Panc1 (cell line): Measurements from ENCODE around the gene AGTR1. TPM values are rescaled to one million over a fixed set of nuclear protein-coding genes. Genes with fewer than 3 reads are reported as not detected.

Experiments used
- ATAC-seq: fragments of 200-7000 bp; cut with Tn5 transposase; 2 replicates; pipeline ENCODE4 v1.9.1; 2020; ENCODE audit warnings: mild to moderate bottlenecking, moderate library complexity
- BruUV-seq: library from RNA; stranded (reverse); fragments of 400-500 nt; replicated peaks from 2 replicates; lab custom pipeline; 2021; lab: Mats Ljungman, UMichigan
- CTCF ChIA-PET: fragments of 300-600 bp; sonication (Branson Sonifier 250); formaldehyde crosslinking; loops from one replicate; lab custom pipeline; 2022; ENCODE audit warnings: antibody characterized with exemption; lab: Charles Lee
- POLR2A ChIA-PET: fragments of 300-600 bp; sonication (Branson Sonifier 250); formaldehyde crosslinking; loops from one replicate; lab custom pipeline; 2022; ENCODE audit warnings: antibody characterized with exemption; lab: Charles Lee
- DNase-seq: peaks from one replicate; pipeline ENCODE4 v3.0.0-alpha.2; 2010; ENCODE audit warnings: low read depth, low spot score
- H3K27ac ChIP-seq: 2 replicates; pipeline ENCODE4 v1.5.1; 2011; ENCODE audit warnings: mild to moderate bottlenecking, low read length, inconsistent platforms
- H3K27me3 ChIP-seq: fragments of 200-500 bp; sonication (Bioruptor generic); 2 replicates; pipeline ENCODE4 v1.6.0; 2014; ENCODE audit warnings: low read length, inconsistent platforms; ENCODE audit not compliant: control insufficient read depth, insufficient read depth
- H3K36me3 ChIP-seq: fragments of 200-500 bp; sonication (Bioruptor generic); 2 replicates; pipeline ENCODE4 v1.5.1; 2014; ENCODE audit warnings: inconsistent platforms, mild to moderate bottlenecking, low read length, moderate library complexity; ENCODE audit not compliant: control insufficient read depth, insufficient read depth
- H3K4me1 ChIP-seq: 2 replicates; pipeline ENCODE4 v1.5.1; 2011; ENCODE audit warnings: inconsistent platforms, mild to moderate bottlenecking, low read length, moderate library complexity; ENCODE audit not compliant: control insufficient read depth, insufficient read depth
- H3K4me3 ChIP-seq, 2 experiments: 2 replicates each; pipeline ENCODE4 v1.5.1; 2011 to 2012; ENCODE audit warnings: low read depth in 2 of 2, low read length in 2 of 2, mild to moderate bottlenecking in 2 of 2, inconsistent platforms in 1 of 2, moderate library complexity in 1 of 2
- H3K9me3 ChIP-seq: fragments of 200-500 bp; sonication (Bioruptor generic); 2 replicates; pipeline ENCODE4 v1.5.1; 2014; ENCODE audit warnings: low read depth, mild to moderate bottlenecking, inconsistent platforms, low read length, moderate library complexity; ENCODE audit not compliant: control insufficient read depth, insufficient read depth
- POLR2AphosphoS5 ChIP-seq: IDR thresholded peaks from 2 replicates; pipeline ENCODE4 v1.6.1; 2012; ENCODE audit warnings: mild to moderate bottlenecking, low read depth, low read length, moderate library complexity
- SIN3A ChIP-seq: IDR thresholded peaks from 2 replicates; pipeline ENCODE4 v1.6.1; 2012; ENCODE audit warnings: low read depth, mild to moderate bottlenecking, low read length, moderate library complexity, borderline replicate concordance; ENCODE audit not compliant: insufficient read depth
- TCF7L2 ChIP-seq: IDR thresholded peaks from 2 replicates; pipeline ENCODE4 v1.6.1; 2011; ENCODE audit warnings: mild to moderate bottlenecking, low read depth, low read length, inconsistent platforms
- in situ Hi-C: cut with HindIII; loops from 2 replicates; pipeline ENCODE4 v1.10.0; 2016; ENCODE audit warnings: low sequenced_read_pairs, low pct_unique_long_range_greater_than_20kb
- intact Hi-C: fragments of 100-400 bp; cut with micrococcal nuclease; formaldehyde crosslinking; loops from one replicate; pipeline ENCODE4 v1.10.0; 2022; ENCODE audit not compliant: unreplicated experiment
- total RNA-seq: library from RNA; stranded (reverse); gene quantifications from one replicate; pipeline ENCODE4 v1.2.1, GENCODE V29; 2021; ENCODE audit not compliant: unreplicated experiment
- TF ChIP-seq, protein P1 (sequence below): fragments of 450-650 bp; IDR thresholded peaks from 2 replicates; pipeline ENCODE4 v1.5.1; 2017; ENCODE audit warnings: mild to moderate bottlenecking
- TF ChIP-seq, protein P2 (sequence below), 2 experiments: IDR thresholded peaks; 2 replicates each; pipeline ENCODE4 v1.6.1; 2011 to 2012; ENCODE audit warnings: low read depth in 2 of 2, control low read depth in 1 of 2, low read length in 1 of 2, mild to moderate bottlenecking in 1 of 2, moderate library complexity in 1 of 2; ENCODE audit not compliant: insufficient read depth in 1 of 2

AGTR1 gene
- total RNA-seq, 1 experiment from 2014 or later: 0.28 TPM

GRCh38 chr3:148708409-148708808, 10.7 kb downstream of the AGTR1 start:
- Histone ChIP-seq H3K36me3 (no peaks in the 10 kb centered on the region), H3K9me3 (no peaks in the 10 kb centered on the region), H3K27ac (no peak overlapping the region), H3K4me3 (no peak overlapping the region), H3K27me3 (peaks cover 2% of the 10 kb centered on the region; the same call in 1 of the 2 replicates), H3K4me1 (no peaks in the 10 kb centered on the region)
- DNase-seq (no peak), ATAC-seq (no peak)
- in situ Hi-C loops: no loop called here
- TF ChIP-seq POLR2AphosphoS5: no peak
- TF ChIP-seq, protein P1, sequence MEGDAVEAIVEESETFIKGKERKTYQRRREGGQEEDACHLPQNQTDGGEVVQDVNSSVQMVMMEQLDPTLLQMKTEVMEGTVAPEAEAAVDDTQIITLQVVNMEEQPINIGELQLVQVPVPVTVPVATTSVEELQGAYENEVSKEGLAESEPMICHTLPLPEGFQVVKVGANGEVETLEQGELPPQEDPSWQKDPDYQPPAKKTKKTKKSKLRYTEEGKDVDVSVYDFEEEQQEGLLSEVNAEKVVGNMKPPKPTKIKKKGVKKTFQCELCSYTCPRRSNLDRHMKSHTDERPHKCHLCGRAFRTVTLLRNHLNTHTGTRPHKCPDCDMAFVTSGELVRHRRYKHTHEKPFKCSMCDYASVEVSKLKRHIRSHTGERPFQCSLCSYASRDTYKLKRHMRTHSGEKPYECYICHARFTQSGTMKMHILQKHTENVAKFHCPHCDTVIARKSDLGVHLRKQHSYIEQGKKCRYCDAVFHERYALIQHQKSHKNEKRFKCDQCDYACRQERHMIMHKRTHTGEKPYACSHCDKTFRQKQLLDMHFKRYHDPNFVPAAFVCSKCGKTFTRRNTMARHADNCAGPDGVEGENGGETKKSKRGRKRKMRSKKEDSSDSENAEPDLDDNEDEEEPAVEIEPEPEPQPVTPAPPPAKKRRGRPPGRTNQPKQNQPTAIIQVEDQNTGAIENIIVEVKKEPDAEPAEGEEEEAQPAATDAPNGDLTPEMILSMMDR: no peak
- TF ChIP-seq SIN3A: no peak
- no peak for TF ChIP-seq TCF7L2
- BruUV-seq: no TSS peak
- ChIA-PET POLR2A (no interaction called here), CTCF (no interaction called here)
- intact Hi-C loops: no loop called here

DNA sequence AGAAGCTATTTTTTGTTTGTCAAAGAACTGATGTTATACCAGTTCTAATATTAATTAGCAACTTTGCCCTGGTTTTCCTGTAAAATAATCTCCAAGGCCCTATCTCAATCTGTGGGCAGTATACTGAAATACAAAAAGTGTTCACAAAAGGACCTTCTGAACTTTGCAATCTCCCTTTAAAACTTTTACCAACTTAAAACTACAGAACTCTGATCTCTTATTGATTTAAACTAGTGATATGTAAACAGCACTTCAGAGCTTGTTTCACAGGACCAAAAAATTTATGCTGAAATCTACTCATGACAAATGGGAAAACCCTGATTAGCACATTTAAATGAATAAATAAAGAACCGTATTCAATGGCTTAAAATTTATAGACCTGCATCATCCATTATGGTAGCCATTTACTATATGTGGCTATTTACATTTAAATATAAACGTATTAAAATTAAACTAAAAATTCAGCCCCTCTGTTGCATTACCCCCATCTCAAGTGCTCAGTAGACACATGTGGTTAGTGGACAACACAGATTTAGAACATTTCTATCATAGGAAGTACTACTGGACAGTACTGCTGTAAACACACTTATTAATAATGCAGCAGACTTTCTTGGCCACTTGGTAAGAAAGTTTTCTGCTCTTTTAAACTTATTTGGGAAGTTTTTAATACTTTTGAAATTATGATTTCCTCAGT, 12.0 kb downstream of the AGTR1 start:
- Histone ChIP-seq H3K36me3 (no peaks in the 10 kb centered on the region), H3K4me1 (no peaks in the 10 kb centered on the region), H3K9me3 (no peaks in the 10 kb centered on the region), H3K27ac (no peak overlapping the region), H3K4me3 (no peak overlapping the region), H3K27me3 (peaks cover 2% of the 10 kb centered on the region; the same call in 1 of the 2 replicates)
- DNase-seq (no peak), ATAC-seq (no peak)
- no TSS peak for BruUV-seq
- POLR2A ChIA-PET: no interaction called here
- intact Hi-C loops: no loop called here
- TF ChIP-seq POLR2AphosphoS5 (no peak), TCF7L2 (no peak), SIN3A (no peak)
- TF ChIP-seq, protein P2, sequence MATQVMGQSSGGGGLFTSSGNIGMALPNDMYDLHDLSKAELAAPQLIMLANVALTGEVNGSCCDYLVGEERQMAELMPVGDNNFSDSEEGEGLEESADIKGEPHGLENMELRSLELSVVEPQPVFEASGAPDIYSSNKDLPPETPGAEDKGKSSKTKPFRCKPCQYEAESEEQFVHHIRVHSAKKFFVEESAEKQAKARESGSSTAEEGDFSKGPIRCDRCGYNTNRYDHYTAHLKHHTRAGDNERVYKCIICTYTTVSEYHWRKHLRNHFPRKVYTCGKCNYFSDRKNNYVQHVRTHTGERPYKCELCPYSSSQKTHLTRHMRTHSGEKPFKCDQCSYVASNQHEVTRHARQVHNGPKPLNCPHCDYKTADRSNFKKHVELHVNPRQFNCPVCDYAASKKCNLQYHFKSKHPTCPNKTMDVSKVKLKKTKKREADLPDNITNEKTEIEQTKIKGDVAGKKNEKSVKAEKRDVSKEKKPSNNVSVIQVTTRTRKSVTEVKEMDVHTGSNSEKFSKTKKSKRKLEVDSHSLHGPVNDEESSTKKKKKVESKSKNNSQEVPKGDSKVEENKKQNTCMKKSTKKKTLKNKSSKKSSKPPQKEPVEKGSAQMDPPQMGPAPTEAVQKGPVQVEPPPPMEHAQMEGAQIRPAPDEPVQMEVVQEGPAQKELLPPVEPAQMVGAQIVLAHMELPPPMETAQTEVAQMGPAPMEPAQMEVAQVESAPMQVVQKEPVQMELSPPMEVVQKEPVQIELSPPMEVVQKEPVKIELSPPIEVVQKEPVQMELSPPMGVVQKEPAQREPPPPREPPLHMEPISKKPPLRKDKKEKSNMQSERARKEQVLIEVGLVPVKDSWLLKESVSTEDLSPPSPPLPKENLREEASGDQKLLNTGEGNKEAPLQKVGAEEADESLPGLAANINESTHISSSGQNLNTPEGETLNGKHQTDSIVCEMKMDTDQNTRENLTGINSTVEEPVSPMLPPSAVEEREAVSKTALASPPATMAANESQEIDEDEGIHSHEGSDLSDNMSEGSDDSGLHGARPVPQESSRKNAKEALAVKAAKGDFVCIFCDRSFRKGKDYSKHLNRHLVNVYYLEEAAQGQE (IDR thresholded peaks at IDR 0.05; ENCODE audit: insufficient read depth in 1 of 2, low read depth in 2 of 2, low read length in 1 of 2): no peak
- TF ChIP-seq, protein P1: no peak
- in situ Hi-C loops: no loop called here
- CTCF ChIA-PET: no interaction called here
